HL-60 (cell line): ENCODE measurements around the gene TRIM63.
"Not testable (repeated sequence)": the region's sequence is repeated elsewhere in the genome, so short reads cannot be mapped to it uniquely, and the experiment has no call there.

ENCODE experiments used
- GABPA ChIP-seq: IDR thresholded peaks from 2 replicates; pipeline ENCODE4 v1.6.1; 2012; ENCODE audit warnings: low read depth
- POLR2AphosphoS5 ChIP-seq: IDR thresholded peaks from 2 replicates; pipeline ENCODE4 v1.6.1; 2012; ENCODE audit warnings: low read depth
- TF ChIP-seq, protein P1 (sequence below): IDR thresholded peaks from one replicate; pipeline ENCODE4 v1.5.1; 2011; ENCODE audit warnings: low read length, control low read depth, inconsistent platforms; ENCODE audit not compliant: insufficient read depth
- TF ChIP-seq, protein P2 (sequence below): IDR thresholded peaks from 2 replicates; pipeline ENCODE4 v1.6.1; 2012; ENCODE audit warnings: low read depth; ENCODE audit not compliant: insufficient replicate concordance

DNA sequence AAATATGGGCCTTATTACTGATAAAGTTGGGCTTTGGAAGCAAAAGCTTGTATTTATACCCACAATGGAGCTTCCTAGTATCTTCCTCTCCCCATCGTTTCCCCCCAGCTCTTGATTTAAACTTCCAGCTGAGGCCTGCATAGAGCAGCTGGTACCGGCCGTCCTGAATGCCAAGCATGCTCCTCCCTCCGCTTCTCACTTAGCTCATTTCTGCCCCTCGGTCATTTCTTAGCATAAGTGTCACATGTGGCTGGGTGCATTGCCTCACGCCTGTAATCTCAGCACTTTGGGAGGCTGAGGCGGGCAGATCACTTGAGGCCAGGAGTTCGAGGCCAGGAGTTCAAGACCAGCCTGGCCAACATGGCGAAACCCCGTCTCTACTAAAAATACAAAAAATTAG is 32.8 kb upstream of the TRIM63 start:
- TF ChIP-seq, protein P1, sequence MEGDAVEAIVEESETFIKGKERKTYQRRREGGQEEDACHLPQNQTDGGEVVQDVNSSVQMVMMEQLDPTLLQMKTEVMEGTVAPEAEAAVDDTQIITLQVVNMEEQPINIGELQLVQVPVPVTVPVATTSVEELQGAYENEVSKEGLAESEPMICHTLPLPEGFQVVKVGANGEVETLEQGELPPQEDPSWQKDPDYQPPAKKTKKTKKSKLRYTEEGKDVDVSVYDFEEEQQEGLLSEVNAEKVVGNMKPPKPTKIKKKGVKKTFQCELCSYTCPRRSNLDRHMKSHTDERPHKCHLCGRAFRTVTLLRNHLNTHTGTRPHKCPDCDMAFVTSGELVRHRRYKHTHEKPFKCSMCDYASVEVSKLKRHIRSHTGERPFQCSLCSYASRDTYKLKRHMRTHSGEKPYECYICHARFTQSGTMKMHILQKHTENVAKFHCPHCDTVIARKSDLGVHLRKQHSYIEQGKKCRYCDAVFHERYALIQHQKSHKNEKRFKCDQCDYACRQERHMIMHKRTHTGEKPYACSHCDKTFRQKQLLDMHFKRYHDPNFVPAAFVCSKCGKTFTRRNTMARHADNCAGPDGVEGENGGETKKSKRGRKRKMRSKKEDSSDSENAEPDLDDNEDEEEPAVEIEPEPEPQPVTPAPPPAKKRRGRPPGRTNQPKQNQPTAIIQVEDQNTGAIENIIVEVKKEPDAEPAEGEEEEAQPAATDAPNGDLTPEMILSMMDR = not testable (repeated sequence)
- TF ChIP-seq, protein P2, sequence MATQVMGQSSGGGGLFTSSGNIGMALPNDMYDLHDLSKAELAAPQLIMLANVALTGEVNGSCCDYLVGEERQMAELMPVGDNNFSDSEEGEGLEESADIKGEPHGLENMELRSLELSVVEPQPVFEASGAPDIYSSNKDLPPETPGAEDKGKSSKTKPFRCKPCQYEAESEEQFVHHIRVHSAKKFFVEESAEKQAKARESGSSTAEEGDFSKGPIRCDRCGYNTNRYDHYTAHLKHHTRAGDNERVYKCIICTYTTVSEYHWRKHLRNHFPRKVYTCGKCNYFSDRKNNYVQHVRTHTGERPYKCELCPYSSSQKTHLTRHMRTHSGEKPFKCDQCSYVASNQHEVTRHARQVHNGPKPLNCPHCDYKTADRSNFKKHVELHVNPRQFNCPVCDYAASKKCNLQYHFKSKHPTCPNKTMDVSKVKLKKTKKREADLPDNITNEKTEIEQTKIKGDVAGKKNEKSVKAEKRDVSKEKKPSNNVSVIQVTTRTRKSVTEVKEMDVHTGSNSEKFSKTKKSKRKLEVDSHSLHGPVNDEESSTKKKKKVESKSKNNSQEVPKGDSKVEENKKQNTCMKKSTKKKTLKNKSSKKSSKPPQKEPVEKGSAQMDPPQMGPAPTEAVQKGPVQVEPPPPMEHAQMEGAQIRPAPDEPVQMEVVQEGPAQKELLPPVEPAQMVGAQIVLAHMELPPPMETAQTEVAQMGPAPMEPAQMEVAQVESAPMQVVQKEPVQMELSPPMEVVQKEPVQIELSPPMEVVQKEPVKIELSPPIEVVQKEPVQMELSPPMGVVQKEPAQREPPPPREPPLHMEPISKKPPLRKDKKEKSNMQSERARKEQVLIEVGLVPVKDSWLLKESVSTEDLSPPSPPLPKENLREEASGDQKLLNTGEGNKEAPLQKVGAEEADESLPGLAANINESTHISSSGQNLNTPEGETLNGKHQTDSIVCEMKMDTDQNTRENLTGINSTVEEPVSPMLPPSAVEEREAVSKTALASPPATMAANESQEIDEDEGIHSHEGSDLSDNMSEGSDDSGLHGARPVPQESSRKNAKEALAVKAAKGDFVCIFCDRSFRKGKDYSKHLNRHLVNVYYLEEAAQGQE = not testable (repeated sequence)
- TF ChIP-seq POLR2AphosphoS5, GABPA: not testable (repeated sequence)
